Sigmoid colon (tissue), 7 donors: ENCODE data around the gene TEC. TPM values are rescaled to one million over a fixed set of nuclear protein-coding genes. Genes with fewer than 3 reads are reported as not detected.

Source experiments
- DNase-seq: peaks from one replicate; pipeline ENCODE4 v3.0.0-alpha.2; 2019
- H3K27ac ChIP-seq, 4 donors: fragments of 200-600 bp; sonication (generic); one replicate each; pipeline ENCODE4 v1.5.1; 2016 to 2019; ENCODE audit warnings: mild to moderate bottlenecking in 1 of 4
- H3K27me3 ChIP-seq, 3 donors: fragments of 200-600 bp; sonication (generic); one replicate each; pipeline ENCODE4 v1.5.1; 2019; ENCODE audit warnings: mild to moderate bottlenecking in 1 of 3
- H3K36me3 ChIP-seq, 4 donors: fragments of 200-600 bp; sonication (generic); one replicate each; pipeline ENCODE4 v1.5.1; 2016 to 2019
- H3K4me1 ChIP-seq, 4 donors: fragments of 200-600 bp; sonication (generic); one replicate each; pipeline ENCODE4 v1.5.1; 2017 to 2019
- H3K4me3 ChIP-seq, 4 donors: fragments of 200-600 bp; sonication (generic); one replicate each; pipeline ENCODE4 v1.5.1; 2017 to 2019; ENCODE audit warnings: mild to moderate bottlenecking in 2 of 4, moderate library complexity in 1 of 4
- H3K9me3 ChIP-seq, 4 donors: fragments of 200-600 bp in 3 of 4; sonication (generic) in 3 of 4; one replicate each; pipeline versions ENCODE4 v1.5.1 to v1.6.1; 2013 to 2019
- CTCF ChIP-seq, 4 experiments: fragments of 450-650 bp in 3 of 4; fragments of 200-600 bp in 1 of 4; IDR thresholded peaks; one replicate each; pipeline ENCODE4 v1.5.1; 2016 to 2019; ENCODE audit warnings: antibody characterized with exemption in 4 of 4, mild to moderate bottlenecking in 3 of 4, moderate library complexity in 2 of 4
- EP300 ChIP-seq, 4 donors: sonication (generic); formaldehyde crosslinking; IDR thresholded peaks; one replicate each; pipeline ENCODE4 v1.6.1; 2017; ENCODE audit warnings: antibody characterized with exemption in 4 of 4
- POLR2A ChIP-seq, 2 donors: fragments of 450-650 bp; IDR thresholded peaks; one replicate each; pipeline ENCODE4 v1.6.1; 2016; ENCODE audit warnings: antibody characterized with exemption in 2 of 2, mild to moderate bottlenecking in 2 of 2, moderate library complexity in 2 of 2
- POLR2AphosphoS5 ChIP-seq, 4 donors: sonication (generic); formaldehyde crosslinking; IDR thresholded peaks; one replicate each; pipeline ENCODE4 v1.6.1; 2017; ENCODE audit warnings: antibody characterized with exemption in 4 of 4
- WGBS, 2 donors: extraction: QIAGEN DNeasy Blood & Tissue Kit; methylation state at CpG; one replicate each; pipeline ENCODE4 v1.1.7; 2013; 5-methylcytosine and 5-hydroxymethylcytosine counted together
- intact Hi-C: fragments of 100-400 bp; cut with DNase I; formaldehyde crosslinking; loops from one replicate; pipeline ENCODE4 v1.15.1; 2023
- polyA plus RNA-seq, 3 donors: library from polyadenylated mRNA; stranded (reverse); fragments of 200-250 nt; gene quantifications; one replicate each; pipeline ENCODE4 v1.2.3, GENCODE V29; 2013
- total RNA-seq, 4 donors: library from RNA; depleted of rRNA; stranded (reverse); fragments of >200 nt; gene quantifications; one replicate each; pipeline ENCODE4 v1.1.0, GENCODE V29; 2016
- donor health status: healthy with polysubstance abuse.
- donor health status: Bipolar disorder and iron deficiency.
- donor health status: healthy.

TEC gene
- total and polyA plus RNA-seq, 7 donors: 1.1 to 5.3 (median 2.0) TPM

GRCh38 chr4:48129307-48130014 lies 140.2 kb downstream of the TEC start:
- no peak overlapping the region for H3K4me3 ChIP-seq
- H3K4me1 ChIP-seq: peaks cover 0 to 8% (median 0%) of the 10 kb centered on the region in 4 donors
- TF ChIP-seq POLR2AphosphoS5 (IDR thresholded peaks at IDR 0.05) (no peak), POLR2A (IDR thresholded peaks at IDR 0.05) (no peak), CTCF (IDR thresholded peaks at IDR 0.05) (no peak), EP300 (IDR thresholded peaks at IDR 0.05) (no peak)
- intact Hi-C loops: no loop called here
- no peaks in the 10 kb centered on the region for H3K9me3 ChIP-seq
- H3K27ac ChIP-seq: no peak overlapping the region
- no peak for DNase-seq
- no peaks in the 10 kb centered on the region for H3K36me3 ChIP-seq
- 24 to 43% methylated on average over 9 of the region's 9 CpGs for WGBS, 2 donors
- no peaks in the 10 kb centered on the region for H3K27me3 ChIP-seq

DNA sequence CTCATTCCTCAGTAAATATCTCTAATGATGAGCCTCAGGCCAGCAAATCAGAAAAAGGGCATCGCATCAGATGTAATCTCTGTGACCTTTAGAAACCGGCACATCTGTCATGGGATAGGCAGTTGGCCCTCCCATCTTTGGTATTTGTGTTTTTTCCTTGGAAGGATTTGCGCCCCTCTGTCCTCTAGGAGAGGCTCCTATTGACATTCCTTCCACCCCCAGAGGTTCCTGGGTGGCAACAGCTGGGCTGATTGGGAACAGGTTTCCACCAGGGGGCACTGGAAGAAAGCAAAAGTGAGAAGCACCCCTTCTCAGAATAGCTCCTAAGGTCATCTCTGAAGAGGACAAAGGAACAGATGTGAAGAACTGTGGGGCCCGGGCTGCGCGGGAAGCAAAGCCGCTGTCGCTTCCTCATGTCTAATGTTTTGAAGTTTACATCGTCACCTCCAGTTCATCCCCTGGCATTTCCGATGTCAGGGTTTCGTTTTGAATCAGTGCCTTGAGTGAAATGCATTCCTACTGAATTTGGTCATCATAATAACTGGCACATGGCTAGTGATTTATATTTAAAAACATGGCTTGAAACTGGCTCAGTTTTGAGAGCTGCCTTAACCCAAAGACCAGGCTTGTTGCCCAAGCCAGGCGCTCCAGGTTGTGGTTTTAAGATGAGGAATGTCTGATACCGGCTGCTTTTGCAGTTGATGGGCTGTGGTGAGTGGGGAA lies 141.8 kb downstream of the TEC start:
- Histone ChIP-seq H3K36me3 (no peaks in the 10 kb centered on the region), H3K9me3 (no peaks in the 10 kb centered on the region), H3K27me3 (no peaks in the 10 kb centered on the region), H3K4me3 (peak overlapping the region in 3 of 4 donors; percentile 16 to 30 (median 22)), H3K4me1 (peaks cover 0 to 8% (median 0%) of the 10 kb centered on the region in 4 donors), H3K27ac (peak overlapping the region in 2 of 4 donors; percentile 27 to 31)
- intact Hi-C loops: no loop called here
- no peak for DNase-seq
- WGBS, 2 donors: 32 to 38% methylated on average over 13 of the region's 13 CpGs
- TF ChIP-seq CTCF (IDR thresholded peaks at IDR 0.05): peak in 3 of 4 experiments; percentile 32 to 44 (median 34)
- TF ChIP-seq POLR2AphosphoS5 (IDR thresholded peaks at IDR 0.05): no peak
- no peak for TF ChIP-seq EP300 (IDR thresholded peaks at IDR 0.05)
- no peak for TF ChIP-seq POLR2A (IDR thresholded peaks at IDR 0.05)

GRCh38 chr4:48127231-48127630 lies 142.4 kb downstream of the TEC start:
- Histone ChIP-seq H3K9me3 (no peaks in the 10 kb centered on the region), H3K27me3 (no peaks in the 10 kb centered on the region), H3K27ac (no peak overlapping the region), H3K36me3 (no peaks in the 10 kb centered on the region), H3K4me1 (peaks cover 0 to 8% (median 0%) of the 10 kb centered on the region in 4 donors), H3K4me3 (no peak overlapping the region)
- no peak for TF ChIP-seq POLR2AphosphoS5 (IDR thresholded peaks at IDR 0.05)
- TF ChIP-seq CTCF (IDR thresholded peaks at IDR 0.05): no peak
- TF ChIP-seq POLR2A (IDR thresholded peaks at IDR 0.05): no peak
- TF ChIP-seq EP300 (IDR thresholded peaks at IDR 0.05): no peak
- no peak for DNase-seq
- 12 to 48% methylated on average over 3 of the region's 3 CpGs for WGBS, 2 donors
- intact Hi-C loops: no loop called here

GRCh38 chr4:48126621-48127020 lies 143.0 kb downstream of the TEC start:
- Histone ChIP-seq H3K4me1 (peaks cover 0 to 8% (median 0%) of the 10 kb centered on the region in 4 donors), H3K36me3 (no peaks in the 10 kb centered on the region), H3K27me3 (no peaks in the 10 kb centered on the region), H3K9me3 (no peaks in the 10 kb centered on the region), H3K27ac (no peak overlapping the region), H3K4me3 (no peak overlapping the region)
- intact Hi-C loops: no loop called here
- 93 to 95% methylated on average over 1 of the region's 1 CpG for WGBS, 2 donors
- DNase-seq: no peak
- TF ChIP-seq POLR2A (IDR thresholded peaks at IDR 0.05): no peak
- TF ChIP-seq EP300 (IDR thresholded peaks at IDR 0.05): no peak
- TF ChIP-seq CTCF (IDR thresholded peaks at IDR 0.05): no peak
- no peak for TF ChIP-seq POLR2AphosphoS5 (IDR thresholded peaks at IDR 0.05)
